GM18499 (cell line): ENCODE measurements around the gene EP300.
"Not testable (repeated sequence)": the region's sequence is repeated elsewhere in the genome, so short reads cannot be mapped to it uniquely, and the experiment has no call there.

ENCODE experiments used
- ATAC-seq: cut with Tn5 transposase; IDR thresholded peaks from one replicate; pipeline ENCODE4 v1.9.1; 2021; ENCODE audit warnings: moderate number of reproducible peaks; ENCODE audit not compliant: insufficient read depth, unreplicated experiment

EP300 gene

DNA sequence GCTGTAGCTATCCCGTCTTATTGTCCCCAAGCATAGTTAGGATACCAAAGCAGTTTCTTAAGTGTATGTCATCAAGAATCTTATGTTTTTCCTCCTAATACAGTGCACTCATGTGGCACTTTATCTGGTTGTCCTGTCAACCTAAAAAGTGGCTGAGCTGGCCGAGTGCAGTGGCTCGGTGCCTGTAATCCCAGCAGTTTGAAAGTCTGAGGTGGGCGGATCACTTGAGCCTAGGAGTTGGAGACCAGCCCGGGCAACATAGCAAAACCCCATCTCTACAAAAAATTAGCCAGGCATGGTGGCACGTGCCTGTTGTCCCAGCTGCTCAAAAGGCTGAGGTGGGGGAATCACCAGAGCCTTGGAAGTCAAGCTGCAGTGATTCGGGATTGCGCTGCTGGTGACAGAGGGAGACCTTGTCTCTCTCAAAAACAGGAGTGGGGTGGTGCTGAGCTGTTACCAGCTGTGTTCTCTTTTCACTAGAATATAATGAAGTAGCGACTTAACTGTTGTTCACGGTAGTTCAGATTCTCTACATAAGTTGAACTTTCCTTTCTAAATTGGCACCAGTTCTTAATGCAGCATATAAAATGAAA lies 48.1 kb downstream of the EP300 start:
- no peak for ATAC-seq

DNA sequence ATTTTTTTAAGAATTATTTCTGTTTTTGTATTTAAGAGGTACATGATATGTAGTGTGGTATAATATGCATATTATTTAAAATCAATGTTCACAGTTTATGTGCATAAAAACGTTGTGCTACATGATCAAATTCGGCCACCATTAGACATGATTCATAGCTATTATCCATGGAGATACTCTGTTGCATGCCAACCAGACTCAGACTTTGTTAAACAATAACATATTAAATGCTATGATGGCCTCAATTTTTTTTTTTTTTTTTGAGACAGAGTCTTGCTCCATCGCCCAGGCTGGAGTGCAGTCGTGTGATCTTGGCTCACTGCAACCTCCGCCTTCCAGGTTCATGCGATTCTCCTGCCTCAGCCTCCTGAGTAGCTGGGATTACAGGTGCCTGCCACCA lies 53.5 kb downstream of the EP300 start:
- not testable (repeated sequence) for ATAC-seq

DNA sequence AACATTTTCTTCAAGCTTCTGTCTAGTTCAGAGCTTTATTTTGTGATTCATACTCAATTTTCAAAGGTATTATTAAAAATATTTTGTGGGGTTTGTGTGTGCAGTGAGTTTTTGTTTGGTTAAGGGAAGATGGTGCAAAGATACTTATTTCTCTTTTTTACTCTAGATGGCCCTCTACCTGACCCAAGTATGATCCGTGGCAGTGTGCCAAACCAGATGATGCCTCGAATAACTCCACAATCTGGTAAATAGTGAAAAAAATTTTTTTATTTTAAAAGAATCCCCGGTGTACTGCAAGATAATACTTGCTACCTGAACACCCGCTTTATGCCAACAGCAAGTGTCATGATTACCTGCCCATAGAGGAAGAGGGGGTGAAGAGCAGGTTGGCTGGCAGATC lies 54.2 kb downstream of the EP300 start:
- ATAC-seq: no peak

DNA sequence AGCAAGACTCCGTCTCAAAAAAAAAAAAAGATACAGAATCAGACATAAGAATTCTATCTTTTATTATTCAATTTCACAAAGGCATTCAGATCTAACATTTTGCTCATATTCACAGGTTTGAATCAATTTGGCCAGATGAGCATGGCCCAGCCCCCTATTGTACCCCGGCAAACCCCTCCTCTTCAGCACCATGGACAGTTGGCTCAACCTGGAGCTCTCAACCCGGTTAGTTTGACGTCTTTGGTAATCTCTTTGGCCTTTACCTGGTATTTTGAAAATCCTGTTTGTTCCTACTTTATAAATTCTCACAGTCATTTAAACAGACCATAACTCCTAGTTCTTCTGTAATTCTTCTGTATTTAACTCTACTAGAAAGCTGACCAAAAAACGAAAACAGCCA lies 55.3 kb downstream of the EP300 start:
- no peak for ATAC-seq

DNA sequence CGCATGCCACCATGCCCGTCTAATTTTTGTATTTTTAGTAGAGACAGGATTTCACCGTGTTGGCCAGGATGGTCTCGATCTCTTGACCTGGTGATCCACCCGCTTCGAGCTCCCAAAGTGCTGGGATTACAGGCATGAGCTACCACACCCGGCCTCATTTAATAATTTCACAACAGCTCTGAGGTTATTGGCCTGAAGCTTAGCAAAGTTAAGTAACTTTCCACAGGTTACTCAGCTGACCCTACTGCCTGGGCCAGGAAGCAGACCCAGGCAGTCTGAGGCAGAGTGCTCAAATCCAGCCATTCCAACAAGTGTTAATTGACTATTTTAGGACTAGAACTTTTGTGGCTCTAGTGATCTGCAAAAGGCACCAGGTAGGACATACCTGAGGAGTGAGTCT lies 60.5 kb downstream of the EP300 start:
- no peak for ATAC-seq

DNA sequence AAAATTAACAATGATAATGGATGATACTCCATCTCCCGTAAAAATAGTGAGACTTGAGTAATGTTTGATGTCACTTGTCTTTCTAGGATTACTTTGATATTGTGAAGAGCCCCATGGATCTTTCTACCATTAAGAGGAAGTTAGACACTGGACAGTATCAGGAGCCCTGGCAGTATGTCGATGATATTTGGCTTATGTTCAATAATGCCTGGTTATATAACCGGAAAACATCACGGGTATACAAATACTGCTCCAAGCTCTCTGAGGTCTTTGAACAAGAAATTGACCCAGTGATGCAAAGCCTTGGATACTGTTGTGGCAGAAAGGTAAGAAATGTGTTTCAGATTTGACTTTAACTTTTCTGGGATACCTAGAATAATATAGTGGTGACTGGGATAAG lies 64.7 kb downstream of the EP300 start:
- ATAC-seq: no peak

DNA sequence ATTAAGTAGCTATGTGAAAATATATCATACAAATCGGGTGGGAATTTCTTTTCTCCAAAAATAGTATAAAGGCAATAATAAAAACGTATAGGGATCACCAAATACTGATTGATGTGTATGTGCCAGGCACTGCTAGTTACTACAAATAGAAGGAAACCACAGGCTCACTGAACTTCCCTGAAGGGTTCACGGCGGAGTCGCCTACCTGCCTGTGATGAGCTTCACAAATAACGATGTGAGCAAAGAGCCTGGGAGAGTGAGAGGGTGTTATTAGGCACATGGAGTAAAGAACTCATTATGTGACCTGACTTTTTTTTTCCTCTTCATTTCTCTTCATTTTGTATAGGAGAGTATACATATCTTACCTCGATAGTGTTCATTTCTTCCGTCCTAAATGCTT lies 76.8 kb downstream of the EP300 start:
- no peak for ATAC-seq

DNA sequence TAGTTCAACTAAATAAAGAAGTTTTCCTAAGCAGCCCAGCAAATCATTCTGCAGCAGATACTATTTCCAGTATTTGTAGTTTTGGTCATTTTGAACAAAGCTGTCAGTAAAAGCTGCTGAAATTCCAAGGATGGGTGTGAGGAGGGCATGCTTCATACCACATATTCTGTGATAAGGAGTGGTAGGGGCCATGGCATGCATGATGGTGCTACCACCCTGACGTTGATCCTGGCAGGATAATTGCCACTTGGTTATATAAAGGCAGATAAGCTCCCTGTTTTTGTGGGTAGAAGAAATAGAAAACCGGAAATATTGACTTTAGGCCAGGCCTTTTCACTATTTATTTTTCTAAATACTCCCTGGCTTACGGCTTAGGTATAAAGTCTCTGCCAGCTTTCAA lies 79.6 kb downstream of the EP300 start:
- ATAC-seq: no peak

DNA sequence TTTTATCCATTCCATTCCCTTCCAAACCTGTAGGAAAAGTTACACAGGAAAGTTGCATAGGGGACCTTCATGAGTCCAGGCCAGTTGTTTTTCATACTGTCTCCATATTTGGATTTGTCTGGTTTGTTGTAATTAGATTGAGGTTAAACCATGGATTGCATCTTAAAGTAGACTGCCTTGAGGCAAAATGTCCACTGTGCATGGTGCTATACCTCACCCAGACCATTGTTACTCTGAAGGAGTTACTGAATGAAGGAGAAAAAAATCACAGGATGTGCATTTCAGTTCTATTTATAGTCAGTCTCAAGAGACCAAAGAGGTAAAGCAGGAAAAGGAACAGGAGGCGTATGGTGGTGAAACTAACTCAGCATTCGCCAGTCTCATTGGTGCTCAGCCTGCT lies 83.2 kb downstream of the EP300 start:
- no peak for ATAC-seq

DNA sequence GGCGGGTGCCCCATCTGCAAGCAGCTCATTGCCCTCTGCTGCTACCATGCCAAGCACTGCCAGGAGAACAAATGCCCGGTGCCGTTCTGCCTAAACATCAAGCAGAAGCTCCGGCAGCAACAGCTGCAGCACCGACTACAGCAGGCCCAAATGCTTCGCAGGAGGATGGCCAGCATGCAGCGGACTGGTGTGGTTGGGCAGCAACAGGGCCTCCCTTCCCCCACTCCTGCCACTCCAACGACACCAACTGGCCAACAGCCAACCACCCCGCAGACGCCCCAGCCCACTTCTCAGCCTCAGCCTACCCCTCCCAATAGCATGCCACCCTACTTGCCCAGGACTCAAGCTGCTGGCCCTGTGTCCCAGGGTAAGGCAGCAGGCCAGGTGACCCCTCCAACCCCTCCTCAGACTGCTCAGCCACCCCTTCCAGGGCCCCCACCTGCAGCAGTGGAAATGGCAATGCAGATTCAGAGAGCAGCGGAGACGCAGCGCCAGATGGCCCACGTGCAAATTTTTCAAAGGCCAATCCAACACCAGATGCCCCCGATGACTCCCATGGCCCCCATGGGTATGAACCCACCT lies 84.7 kb downstream of the EP300 start:
- ATAC-seq: no peak

DNA sequence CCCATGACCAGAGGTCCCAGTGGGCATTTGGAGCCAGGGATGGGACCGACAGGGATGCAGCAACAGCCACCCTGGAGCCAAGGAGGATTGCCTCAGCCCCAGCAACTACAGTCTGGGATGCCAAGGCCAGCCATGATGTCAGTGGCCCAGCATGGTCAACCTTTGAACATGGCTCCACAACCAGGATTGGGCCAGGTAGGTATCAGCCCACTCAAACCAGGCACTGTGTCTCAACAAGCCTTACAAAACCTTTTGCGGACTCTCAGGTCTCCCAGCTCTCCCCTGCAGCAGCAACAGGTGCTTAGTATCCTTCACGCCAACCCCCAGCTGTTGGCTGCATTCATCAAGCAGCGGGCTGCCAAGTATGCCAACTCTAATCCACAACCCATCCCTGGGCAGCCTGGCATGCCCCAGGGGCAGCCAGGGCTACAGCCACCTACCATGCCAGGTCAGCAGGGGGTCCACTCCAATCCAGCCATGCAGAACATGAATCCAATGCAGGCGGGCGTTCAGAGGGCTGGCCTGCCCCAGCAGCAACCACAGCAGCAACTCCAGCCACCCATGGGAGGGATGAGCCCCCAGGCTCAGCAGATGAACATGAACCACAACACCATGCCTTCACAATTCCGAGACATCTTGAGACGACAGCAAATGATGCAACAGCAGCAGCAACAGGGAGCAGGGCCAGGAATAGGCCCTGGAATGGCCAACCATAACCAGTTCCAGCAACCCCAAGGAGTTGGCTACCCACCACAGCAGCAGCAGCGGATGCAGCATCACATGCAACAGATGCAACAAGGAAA lies 85.4 kb downstream of the EP300 start:
- ATAC-seq: no peak

DNA sequence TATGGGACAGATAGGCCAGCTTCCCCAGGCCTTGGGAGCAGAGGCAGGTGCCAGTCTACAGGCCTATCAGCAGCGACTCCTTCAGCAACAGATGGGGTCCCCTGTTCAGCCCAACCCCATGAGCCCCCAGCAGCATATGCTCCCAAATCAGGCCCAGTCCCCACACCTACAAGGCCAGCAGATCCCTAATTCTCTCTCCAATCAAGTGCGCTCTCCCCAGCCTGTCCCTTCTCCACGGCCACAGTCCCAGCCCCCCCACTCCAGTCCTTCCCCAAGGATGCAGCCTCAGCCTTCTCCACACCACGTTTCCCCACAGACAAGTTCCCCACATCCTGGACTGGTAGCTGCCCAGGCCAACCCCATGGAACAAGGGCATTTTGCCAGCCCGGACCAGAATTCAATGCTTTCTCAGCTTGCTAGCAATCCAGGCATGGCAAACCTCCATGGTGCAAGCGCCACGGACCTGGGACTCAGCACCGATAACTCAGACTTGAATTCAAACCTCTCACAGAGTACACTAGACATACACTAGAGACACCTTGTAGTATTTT lies 86.1 kb downstream of the EP300 start:
- ATAC-seq: no peak

DNA sequence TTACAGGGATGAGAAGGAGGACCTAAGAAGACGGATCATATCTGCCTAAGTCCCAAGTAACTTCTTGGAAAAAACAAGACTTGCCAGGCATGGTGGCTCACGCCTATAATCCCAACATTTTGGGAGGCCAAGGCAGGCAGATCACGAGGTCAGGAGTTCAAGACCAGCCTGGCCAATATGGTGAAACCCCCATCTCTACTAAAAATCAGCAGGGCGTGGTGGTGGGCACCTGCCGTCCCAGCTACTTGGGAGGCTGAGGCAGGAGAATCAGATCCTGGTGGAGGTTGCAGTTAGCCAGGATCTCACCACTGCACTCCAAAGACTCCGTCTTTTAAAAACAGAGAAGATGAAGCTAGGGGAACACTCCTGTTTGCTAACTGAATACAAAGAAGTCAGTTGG lies 88.0 kb downstream of the EP300 start:
- ATAC-seq: not testable (repeated sequence)

DNA sequence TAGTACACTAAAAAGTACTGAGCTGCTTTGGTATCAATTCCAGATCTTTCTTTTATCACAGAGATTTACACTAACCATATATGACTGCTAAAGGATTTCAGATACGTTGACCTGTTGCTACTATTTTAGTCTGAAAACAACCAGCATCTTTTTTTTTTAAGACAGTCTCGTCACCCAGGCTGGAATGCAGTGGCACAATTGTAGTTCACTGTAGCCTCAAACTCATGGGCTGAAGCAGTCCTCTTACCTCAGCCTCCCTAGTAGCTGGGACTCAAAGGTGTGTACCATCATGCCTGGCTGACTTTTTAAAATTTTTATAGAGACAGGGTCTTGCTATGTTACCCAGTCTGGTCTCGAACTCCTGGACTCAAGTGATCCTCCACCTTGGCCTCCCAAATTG lies 88.5 kb downstream of the EP300 start:
- no peak for ATAC-seq

DNA sequence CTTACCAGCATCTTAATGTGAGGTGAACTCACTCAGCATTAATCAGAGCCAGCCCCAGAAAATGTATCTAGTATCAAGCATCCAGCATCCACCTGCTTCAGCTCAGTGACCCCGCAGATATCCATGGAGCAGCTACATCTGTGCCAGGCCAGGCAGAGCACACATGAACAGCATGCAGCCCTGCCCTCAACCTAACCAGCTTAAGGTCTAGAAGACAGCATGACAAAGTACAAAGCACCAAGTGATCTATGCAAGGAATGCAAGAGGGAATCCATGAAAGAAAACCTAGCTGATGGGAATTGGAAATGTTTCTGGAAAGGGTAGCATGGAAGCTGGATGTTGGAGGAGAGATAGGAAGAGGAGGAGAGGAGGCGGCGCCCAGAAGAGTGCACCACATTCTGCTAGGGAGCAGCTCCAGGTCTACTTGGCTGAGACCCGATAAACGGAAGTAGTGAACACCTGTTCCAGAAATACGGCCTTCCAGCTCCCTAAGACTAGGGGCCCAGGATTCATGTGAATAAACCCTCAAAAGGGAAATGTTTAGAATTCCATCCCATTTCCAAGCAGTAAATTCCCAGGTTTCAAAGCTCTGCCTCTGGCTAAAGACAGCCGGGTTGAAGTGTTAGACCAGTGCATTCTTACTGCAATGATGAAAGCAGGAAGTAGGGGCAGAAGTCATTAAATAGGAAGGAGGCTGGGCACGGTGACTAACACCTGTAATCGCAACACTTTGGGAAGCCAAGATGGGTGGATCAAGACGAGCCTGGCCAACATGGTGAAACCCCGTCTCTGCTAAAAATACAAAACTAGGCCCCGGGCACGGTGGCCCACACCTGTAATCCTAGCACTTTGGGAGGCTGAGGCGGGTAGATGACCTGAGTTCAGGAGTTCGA lies 89.2 kb downstream of the EP300 start:
- ATAC-seq: no peak

DNA sequence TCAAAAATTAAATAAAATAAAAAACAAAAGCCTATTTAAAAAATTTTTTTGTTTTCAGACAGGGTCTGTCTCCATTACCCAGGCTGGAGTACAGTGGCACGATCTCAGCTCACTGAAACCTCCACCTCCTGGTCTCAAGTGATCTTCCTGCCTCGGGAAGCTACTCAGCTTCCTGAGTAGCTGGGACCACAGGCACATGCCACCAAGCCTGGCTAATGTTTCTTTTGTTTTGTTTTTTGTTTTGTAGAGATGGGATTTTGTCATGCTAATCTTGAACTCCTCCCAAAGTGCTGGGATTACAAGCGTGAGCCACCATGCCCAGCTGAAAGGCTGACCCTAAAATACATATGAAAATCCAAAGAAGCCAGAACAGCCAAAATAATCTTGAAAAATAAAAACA lies 92.3 kb downstream of the EP300 start:
- no peak for ATAC-seq

DNA sequence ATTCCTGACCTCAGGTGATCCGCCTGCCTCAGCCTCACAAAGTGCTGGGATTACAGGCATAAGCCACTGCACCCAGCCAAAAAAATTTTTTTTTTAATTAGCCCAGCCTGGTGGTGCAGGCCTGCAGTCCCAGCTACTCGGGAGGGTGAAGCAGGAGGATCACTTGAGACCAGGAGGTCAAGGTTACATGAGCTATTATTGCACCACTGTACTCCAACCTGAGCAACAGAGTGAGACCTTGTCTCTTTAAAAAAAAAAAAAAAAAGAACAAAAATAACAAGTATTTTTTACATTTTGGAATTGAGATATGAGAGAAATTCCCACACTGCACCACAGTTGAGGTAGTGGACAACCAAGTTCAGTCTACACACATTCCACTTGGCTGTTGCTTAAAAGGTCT lies 99.1 kb downstream of the EP300 start:
- no peak for ATAC-seq

DNA sequence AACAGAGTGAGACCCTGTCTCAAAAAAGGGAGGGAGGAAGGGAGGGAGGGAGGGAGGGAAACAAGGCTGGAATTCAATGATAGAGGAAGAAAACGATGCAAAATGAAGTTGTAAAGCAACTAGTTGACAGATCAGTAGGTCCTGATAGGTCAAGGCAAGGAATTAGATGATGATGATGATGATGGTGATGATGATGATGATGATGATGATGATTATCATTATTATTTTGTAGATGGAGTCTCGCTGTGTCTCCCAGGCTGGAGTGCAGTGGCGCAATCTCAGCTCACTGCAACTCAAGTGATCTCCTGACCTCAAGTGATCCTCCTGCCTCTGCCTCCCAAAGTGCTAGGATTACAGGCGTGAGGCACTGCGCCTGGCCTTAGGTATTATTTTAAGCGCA lies 101.4 kb downstream of the EP300 start:
- ATAC-seq: no peak

DNA sequence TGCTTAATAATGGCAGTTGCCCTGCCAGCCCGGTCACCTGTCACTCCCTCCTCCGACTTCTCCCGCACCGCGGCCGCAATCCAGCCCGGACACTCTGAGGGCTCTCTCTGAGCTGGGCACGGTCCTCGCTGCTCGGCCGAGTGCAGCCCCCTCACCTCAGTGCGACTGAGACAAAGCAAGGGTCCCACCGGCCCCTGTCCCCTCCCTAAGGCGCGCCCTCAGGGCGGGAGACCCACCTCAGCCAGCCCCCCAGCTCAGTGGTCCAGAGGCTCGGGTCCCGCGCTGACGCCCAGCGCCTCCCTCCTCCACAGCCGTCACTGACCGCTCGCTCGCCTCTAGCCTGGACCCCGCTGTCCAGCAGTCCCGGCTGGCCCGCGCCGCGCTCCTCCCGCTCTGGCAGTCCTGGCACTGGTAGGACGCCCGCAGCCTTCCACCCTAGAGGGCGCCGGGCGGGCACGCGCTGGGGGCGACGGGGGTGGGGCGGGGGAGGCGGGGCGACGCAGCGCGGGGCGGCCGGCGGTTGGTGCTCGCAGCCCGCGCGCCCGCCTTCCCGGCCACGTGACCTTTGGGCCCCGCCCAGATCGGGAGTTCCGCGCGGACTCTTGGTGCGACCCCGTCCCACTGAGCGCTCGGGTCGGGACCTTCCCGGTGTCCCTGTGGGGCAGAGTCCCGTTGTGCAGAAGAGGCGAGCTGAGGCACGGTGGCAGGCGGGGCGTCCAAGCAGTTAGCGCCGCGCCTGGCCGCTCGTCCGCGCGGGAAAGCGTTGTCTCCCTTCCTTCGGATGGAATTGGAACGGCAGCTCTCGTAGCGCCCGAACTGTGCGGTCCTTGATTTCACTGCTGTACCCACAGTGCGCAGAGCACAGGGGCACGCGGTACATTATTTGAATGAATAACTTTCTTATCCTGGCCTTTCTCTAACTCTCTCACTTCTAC lies 104.9 kb downstream of the EP300 start:
- ATAC-seq: no peak
